GM12875 (cell line): ENCODE measurements around the gene THAP7.
"Not testable (repeated sequence)": the region's sequence is repeated elsewhere in the genome, so short reads cannot be mapped to it uniquely, and the experiment has no call there.

Source experiments
- H3K4me3 ChIP-seq: one replicate; pipeline ENCODE4 v1.5.1; 2011; ENCODE audit warnings: low read depth, low read length, control low read depth
- TF ChIP-seq, protein P1 (sequence below): IDR thresholded peaks from 2 replicates; pipeline ENCODE4 v1.5.1; 2011; ENCODE audit warnings: low read depth, mild to moderate bottlenecking, control low read depth, inconsistent platforms, low read length, moderate library complexity, borderline replicate concordance; ENCODE audit not compliant: insufficient read depth

The THAP7 gene

DNA sequence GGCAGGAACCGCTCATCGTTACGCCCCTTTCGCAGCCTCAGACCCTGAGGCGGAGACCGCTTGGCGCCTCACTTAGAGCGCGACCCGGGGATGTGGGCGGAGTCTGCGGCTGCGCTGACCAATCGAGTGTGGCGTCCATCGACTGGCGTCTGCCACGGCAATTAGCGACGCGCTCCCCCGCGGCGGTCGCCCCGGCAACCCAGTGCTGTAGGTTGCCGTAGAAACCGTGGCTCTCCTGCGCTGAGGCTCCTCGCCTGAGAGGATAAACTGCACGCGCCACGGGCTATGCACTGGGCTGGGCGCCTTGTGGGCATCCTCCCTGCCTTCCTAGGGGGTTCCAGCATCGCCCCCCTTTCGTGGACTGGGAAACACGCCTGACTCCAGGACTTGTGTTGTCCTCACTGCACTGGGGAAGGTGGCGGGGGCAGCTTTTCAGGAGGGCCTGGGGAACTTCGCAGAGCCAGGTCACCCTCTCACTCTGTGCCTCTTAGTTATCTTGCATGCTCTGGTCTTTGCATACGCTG lies 12.3 kb upstream of the THAP7 start:
- TF ChIP-seq, protein P1, sequence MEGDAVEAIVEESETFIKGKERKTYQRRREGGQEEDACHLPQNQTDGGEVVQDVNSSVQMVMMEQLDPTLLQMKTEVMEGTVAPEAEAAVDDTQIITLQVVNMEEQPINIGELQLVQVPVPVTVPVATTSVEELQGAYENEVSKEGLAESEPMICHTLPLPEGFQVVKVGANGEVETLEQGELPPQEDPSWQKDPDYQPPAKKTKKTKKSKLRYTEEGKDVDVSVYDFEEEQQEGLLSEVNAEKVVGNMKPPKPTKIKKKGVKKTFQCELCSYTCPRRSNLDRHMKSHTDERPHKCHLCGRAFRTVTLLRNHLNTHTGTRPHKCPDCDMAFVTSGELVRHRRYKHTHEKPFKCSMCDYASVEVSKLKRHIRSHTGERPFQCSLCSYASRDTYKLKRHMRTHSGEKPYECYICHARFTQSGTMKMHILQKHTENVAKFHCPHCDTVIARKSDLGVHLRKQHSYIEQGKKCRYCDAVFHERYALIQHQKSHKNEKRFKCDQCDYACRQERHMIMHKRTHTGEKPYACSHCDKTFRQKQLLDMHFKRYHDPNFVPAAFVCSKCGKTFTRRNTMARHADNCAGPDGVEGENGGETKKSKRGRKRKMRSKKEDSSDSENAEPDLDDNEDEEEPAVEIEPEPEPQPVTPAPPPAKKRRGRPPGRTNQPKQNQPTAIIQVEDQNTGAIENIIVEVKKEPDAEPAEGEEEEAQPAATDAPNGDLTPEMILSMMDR, result no peak
- H3K4me3 ChIP-seq, result peak overlapping the region; percentile 15

DNA sequence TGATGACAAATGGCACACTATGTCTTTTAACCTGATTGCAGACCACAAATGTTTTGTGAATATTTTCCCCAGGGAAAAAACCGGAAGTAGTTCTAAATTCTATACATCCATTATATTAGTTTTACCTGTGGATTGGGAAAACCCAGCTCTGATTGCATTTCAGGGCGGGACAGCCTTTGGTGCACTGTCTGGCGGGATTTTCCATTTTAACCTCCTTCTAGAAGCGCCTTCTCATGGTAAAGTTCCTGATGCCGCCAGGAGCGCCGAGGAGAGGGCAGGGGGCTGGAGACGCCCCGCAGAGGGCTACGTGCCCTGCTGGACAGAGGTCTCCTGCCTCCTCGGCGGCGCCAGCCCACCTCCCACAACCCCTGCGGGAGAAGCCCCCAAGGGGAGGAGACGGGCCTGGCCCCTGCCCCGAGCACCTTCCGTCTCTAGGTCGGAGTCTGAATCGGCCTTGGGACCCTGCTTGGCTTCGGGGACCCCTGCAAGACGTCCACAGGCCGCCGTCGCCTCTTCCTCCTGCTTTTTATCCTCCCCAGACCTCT lies 11.8 kb upstream of the THAP7 start:
- TF ChIP-seq, protein P1, result no peak
- H3K4me3 ChIP-seq, result peak overlapping the region; percentile 15

DNA sequence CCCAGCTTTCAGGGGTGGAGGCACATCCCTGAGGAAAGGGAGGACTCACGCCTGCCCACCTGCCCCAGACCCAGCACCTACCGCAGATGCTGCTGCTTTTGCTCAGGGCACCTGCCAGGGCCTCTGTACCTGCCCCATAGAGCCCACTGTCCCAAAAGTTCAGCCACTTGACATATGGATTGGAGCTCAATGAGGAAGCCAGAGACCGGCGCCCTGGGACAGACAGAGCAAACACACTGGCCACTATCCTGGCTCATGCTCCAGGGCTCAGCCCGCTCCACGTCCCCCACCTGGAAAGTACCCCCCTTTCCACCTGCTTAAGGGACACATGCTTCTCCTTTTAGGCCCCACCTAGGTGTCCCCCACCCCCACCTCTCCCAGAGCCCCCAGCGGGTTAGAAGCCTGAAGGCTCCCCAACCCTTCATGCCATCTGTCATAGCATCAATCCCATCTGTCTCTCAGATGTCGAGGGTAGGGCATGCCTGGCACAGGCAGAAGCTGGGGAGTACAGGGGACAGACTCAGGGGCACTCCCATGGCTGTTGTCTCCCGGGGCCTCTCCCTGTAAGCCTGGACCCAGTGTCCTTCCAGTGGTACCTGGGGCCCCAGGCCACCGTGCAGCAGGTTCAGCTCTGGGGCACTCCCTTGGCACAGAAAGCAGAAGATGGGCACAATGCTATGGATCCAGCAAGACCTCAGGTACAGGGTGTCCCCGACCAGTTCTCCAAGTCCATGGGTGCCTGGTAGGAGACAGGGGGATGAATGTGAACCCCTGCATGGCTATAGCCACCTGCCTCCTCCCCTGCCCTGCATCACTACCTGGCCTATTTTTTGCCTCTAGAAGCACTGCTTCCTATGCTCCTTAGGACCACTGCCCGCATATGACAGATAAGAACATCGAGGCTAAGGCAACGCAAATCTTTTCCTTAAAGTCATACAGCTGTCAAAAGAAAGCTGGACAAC lies 10.8 kb upstream of the THAP7 start:
- no peak overlapping the region for H3K4me3 ChIP-seq
- TF ChIP-seq, protein P1, result no peak

DNA sequence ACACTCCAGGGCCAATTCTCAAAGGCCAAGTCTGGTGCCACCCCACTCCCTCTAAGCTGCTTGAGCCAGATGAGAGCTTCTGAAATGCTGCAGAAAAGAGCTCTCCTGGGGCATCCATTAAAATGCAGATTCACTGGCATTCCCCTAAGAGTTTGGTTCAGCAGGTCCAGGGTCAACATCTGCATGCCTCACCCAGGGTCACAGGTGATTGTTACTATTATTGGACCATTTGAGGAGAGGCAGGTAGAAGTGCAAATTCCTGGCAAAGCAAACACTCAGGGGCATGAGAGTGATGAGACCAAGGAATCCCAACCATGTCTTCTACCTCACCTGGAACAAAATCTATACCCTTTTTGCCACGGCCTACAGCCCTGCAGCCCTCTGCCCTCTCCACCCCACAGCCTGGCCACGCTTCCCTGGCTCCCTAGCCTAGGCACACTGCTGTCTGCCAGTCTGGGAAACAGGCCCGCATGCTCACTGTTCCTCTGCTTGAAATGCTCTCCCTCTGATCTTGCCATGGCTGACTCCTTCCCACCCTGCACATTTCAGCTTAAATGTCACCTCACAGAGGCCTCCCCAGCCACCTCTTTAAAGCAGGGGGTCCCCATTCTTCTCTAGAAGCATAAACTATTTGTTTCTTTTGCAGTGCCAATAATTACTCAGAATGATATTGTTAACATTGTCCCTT lies 8.7 kb upstream of the THAP7 start:
- TF ChIP-seq, protein P1, result no peak
- H3K4me3 ChIP-seq, result no peak overlapping the region

DNA sequence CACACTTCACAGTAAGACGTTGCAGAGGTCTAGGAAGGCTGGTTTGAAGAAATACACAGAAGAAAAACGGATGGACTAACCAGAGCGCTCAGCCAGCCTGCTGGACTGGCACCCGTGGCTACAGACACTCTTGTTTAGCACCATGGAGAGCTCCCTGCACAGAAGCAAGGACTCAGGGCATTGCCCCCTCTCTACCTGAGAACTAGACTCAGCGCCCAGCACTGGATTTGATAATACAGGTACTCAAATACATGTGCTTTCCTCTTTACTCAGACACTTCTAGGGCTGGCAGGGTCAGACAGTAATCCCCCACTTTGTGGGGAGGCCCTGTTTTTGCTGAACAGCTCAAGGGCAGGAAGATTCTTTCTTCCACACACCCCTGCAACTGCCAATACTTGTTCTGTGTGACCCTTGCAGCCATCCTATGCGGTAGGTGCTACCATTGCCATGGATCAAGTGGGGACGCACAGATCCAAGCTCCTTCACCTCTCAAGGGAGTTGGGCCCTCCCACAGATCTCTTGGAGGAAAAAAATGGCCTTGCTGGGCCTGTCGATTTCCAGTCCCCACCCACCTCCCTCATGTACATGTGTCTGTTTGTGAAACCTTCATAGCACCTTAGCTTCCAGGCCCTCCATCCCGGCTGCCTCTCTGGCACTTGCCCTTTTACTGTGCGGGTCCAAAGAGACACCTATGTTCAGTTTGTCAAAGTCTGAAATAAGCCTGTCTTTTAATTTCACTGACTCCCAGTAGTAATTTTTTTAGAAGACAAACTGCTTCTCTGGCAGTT lies 7.9 kb upstream of the THAP7 start:
- H3K4me3 ChIP-seq, result no peak overlapping the region
- TF ChIP-seq, protein P1, result no peak

DNA sequence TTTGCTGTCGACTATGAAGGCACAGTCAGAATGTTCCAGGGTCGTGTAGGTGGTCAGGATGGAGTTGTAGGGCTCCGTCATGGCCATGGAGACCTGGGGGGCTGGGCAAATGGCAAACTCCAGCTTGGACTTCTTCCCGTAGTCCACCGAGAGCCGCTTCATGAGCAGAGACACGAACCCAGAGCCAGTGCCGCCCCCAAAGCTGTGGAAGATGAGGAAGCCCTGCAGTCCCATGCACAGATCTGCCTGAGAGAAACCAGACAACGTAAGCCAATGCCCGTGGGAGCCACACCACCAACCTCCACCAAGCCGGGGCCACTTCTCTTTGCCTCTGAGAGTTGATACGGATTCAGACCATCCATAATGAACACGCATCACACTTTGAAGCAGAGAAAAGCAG lies 7.3 kb upstream of the THAP7 start:
- not testable (repeated sequence) for H3K4me3 ChIP-seq

DNA sequence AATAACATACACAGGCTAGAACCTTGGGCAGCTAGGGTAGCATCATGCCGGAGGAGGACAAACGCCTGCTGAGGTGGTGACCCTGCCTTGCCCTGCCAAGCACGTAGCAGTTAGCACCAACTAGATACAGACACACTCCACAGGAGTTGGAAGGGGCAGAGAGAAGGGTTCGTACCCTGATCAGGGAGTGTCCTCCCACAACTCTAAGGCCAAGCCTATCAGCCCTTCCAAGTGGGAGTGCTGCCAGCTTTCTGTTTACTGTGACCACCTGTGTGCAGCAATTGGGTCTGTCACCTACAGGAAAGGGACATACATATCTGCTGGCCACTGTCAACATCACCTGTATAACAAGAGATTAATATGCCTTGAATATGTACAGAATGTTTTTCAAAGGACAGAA lies 1.9 kb upstream of the THAP7 start:
- H3K4me3 ChIP-seq, result no peak overlapping the region
- TF ChIP-seq, protein P1, result no peak
